Psoas muscle (tissue), 8 donors: ENCODE results near the gene PACS1. TPM values are rescaled to one million over a fixed set of nuclear protein-coding genes. Genes with fewer than 3 reads are reported as not detected.
"Not testable (repeated sequence)": the region's sequence is repeated elsewhere in the genome, so short reads cannot be mapped to it uniquely, and the experiment has no call there.

Experiments used
- ATAC-seq, 4 donors: fragments of 200-7000 bp; cut with Tn5 transposase; one replicate each; pipeline ENCODE4 v1.9.1; 2020; ENCODE audit warnings: moderate library complexity in 3 of 4, mild to moderate bottlenecking in 2 of 4
- DNase-seq, 2 donors: peaks; one replicate each; pipeline ENCODE4 v3.0.0-alpha.2; 2020
- H3K27ac ChIP-seq: fragments of 200-600 bp; one replicate; pipeline ENCODE4 v1.8.0; 2022
- H3K27me3 ChIP-seq, 3 donors: fragments of 200-600 bp in 1 of 3; one replicate each; pipeline versions ENCODE4 v1.6.1 to v1.8.0; 2013 to 2022; ENCODE audit warnings: low read length in 2 of 3, mild to moderate bottlenecking in 2 of 3, moderate library complexity in 1 of 3; ENCODE audit not compliant: insufficient read depth in 3 of 3
- H3K36me3 ChIP-seq, 2 donors: fragments of 200-600 bp in 1 of 2; one replicate each; pipeline versions ENCODE4 v1.6.1 to v1.8.0; 2013 to 2022; ENCODE audit warnings: low read depth in 1 of 2, mild to moderate bottlenecking in 1 of 2, moderate library complexity in 1 of 2; ENCODE audit not compliant: insufficient read depth in 1 of 2
- H3K4me1 ChIP-seq: fragments of 200-600 bp; one replicate; pipeline ENCODE4 v1.8.0; 2022
- H3K4me3 ChIP-seq: fragments of 200-600 bp; one replicate; pipeline ENCODE4 v1.8.0; 2022; ENCODE audit warnings: mild to moderate bottlenecking
- H3K9me3 ChIP-seq: fragments of 200-600 bp; one replicate; pipeline ENCODE4 v1.8.0; 2022
- CTCF ChIP-seq: fragments of 200-600 bp; IDR thresholded peaks from one replicate; pipeline ENCODE4 v1.8.0; 2022; ENCODE audit warnings: antibody characterized with exemption
- WGBS, 3 donors: extraction: QIAGEN DNeasy Blood & Tissue Kit; methylation state at CpG; one replicate each; pipeline versions ENCODE4 v1.1.6 to v1.1.7; 2013; 5-methylcytosine and 5-hydroxymethylcytosine counted together
- intact Hi-C, 2 donors: fragments of 100-400 bp; cut with DNase I; formaldehyde crosslinking; loops; one replicate each; pipeline versions ENCODE4 v1.11.0 to v1.14.2; 2022
- long read RNA-seq, 2 donors: library from polyadenylated mRNA; unstranded; transcript quantifications; one replicate each; pipeline ENCODE4 v2.0.0, GENCODE V29; 2021
- polyA plus RNA-seq, 3 donors: library from polyadenylated mRNA; stranded (reverse); fragments of 200-250 nt; gene quantifications; one replicate each; pipeline ENCODE4 v1.2.3, GENCODE V29; 2013
- total RNA-seq, 4 donors: library from RNA; stranded (reverse); fragmentation: NEBNext Ultra II Directional in 2 of 4; extraction: Animal tissue kit (Norgen Biotek cat#: 25700) in 2 of 4; gene quantifications; one replicate each; pipeline versions ENCODE4 v1.2.1 to v1.2.4, GENCODE V29; 2021 to 2023
- donor health status: healthy with polysubstance abuse.
- donor health status: DM: no; HTN: no; CAD: no; lungs with moderate emphysema.
- donor health status: Bipolar disorder and iron deficiency.
- donor health status: healthy.
- donor health status: DM: yes; HTN: yes; CAD: no.
- donor health status: DM: no; HTN: no; CAD: no.
- donor health status: DM: no; HTN: no; CAD: no.
- donor health status: DM: yes; HTN: yes; CAD: no.

Gene PACS1
- total RNA-seq (10 to 100 TPM; 16.3 to 27.8 (median 24.9) TPM), polyA plus RNA-seq (10 to 100 TPM in 1 of 3 donors, 1 to 10 TPM in 2; 7.4 to 16.0 (median 9.0) TPM)
- long read RNA-seq, donor 1, partial matches to known transcripts = 2 of 3 reads
- long read RNA-seq, donor 1, other reads (novel, unspliced or antisense) = 0 of 3 reads
- long read RNA-seq, donor 2, full-length matches to known transcripts = 6 of 15 reads
- long read RNA-seq, donor 2, partial matches to known transcripts = 5 of 15 reads
- long read RNA-seq, donor 2, other reads (novel, unspliced or antisense) = 4 of 15 reads

- Histone ChIP-seq H3K27ac (peak within 1 kb of the TSS; percentile 90), H3K9me3 (no peaks in the 10 kb centered on the region), H3K4me3 (peak within 1 kb of the TSS; percentile 93), H3K27me3 (no peaks in the 10 kb centered on the region), H3K36me3 (peaks cover 9 to 62% of the 10 kb centered on the region in 2 donors), H3K4me1 (peaks cover 19% of the 10 kb centered on the region)
- no peak for TF ChIP-seq CTCF
- DNase-seq (peak; percentile 83 to 86), ATAC-seq (peak; percentile 71 to 77 (median 75))
- intact Hi-C loops = no loop called here
- 1% methylated on average over 38 to 120 of the region's 120 CpGs for WGBS, 3 donors
Measured at GRCh38 chr11:66069715-66070603, at the start of gene PACS1. Gene PACS1 (plus strand): TSS chr11:66070272. CDS start chr11:66070487, 215 bp downstream.

- ATAC-seq (peak in 2 of 4 donors; percentile 36 to 52), DNase-seq (peak; percentile 49 to 71)
- Histone ChIP-seq H3K9me3 (no peaks in the 10 kb centered on the region), H3K36me3 (no peaks in the 10 kb centered on the region), H3K27ac (no peak overlapping the region), H3K4me3 (no peak overlapping the region), H3K4me1 (peaks cover 15% of the 10 kb centered on the region), H3K27me3 (no peaks in the 10 kb centered on the region)
- no peak for TF ChIP-seq CTCF
- WGBS, 3 donors = 78 to 84% (median 80%) methylated on average over 23 to 25 of the region's 25 CpGs
- intact Hi-C loops = no loop called here
Measured at GRCh38 chr11:66020618-66021357, 49.3 kb upstream of the PACS1 start.

- H3K4me1 ChIP-seq = peaks cover 8% of the 10 kb centered on the region
- H3K9me3 ChIP-seq = no peaks in the 10 kb centered on the region
- H3K4me3 ChIP-seq = peak overlapping the region; percentile 57
- intact Hi-C loops = no loop called here
- H3K27me3 ChIP-seq = no peaks in the 10 kb centered on the region
- peak; percentile 98 for TF ChIP-seq CTCF
- WGBS, 3 donors = 15 to 20% (median 16%) methylated on average over 43 to 46 of the region's 46 CpGs
- H3K36me3 ChIP-seq = no peaks in the 10 kb centered on the region
- DNase-seq = peak; percentile 81 to 88
- no peak overlapping the region for H3K27ac ChIP-seq
- ATAC-seq = peak; percentile 81 to 97 (median 88)
Measured at GRCh38 chr11:66022401-66023185, 47.5 kb upstream of the PACS1 start.

- H3K4me3 ChIP-seq, intact Hi-C loops, H3K36me3 ChIP-seq, DNase-seq, ATAC-seq, H3K4me1 ChIP-seq, H3K27me3 ChIP-seq, H3K27ac ChIP-seq, H3K9me3 ChIP-seq: not testable (repeated sequence)
- WGBS, 3 donors = 66 to 86% (median 78%) methylated on average over 5 of the region's 5 CpGs
Measured at GRCh38 chr11:66023186-66023440, 47.0 kb upstream of the PACS1 start.
